Cardiac fibroblast (primary cell): ENCODE results near the gene ETFB.

Source experiments
- DNase-seq, 2 donors: peaks; one replicate each; pipeline versions ENCODE4 v3.0.0 to v3.0.0-alpha.2; 2010; ENCODE audit warnings: low read depth in 2 of 2
- H3K4me3 ChIP-seq, 2 donors: replicated peaks in 1 of 2; 1 replicate in 1 of 2; 2 replicates in 1 of 2; pipeline ENCODE4 v1.5.1; 2011; ENCODE audit warnings: low read depth in 2 of 2, low read length in 2 of 2, mild to moderate bottlenecking in 2 of 2, moderate library complexity in 1 of 2
- CTCF ChIP-seq: IDR thresholded peaks from one replicate; pipeline ENCODE4 v1.5.1; 2011; ENCODE audit warnings: low read depth, mild to moderate bottlenecking, low read length, inconsistent platforms

The ETFB gene

DNA sequence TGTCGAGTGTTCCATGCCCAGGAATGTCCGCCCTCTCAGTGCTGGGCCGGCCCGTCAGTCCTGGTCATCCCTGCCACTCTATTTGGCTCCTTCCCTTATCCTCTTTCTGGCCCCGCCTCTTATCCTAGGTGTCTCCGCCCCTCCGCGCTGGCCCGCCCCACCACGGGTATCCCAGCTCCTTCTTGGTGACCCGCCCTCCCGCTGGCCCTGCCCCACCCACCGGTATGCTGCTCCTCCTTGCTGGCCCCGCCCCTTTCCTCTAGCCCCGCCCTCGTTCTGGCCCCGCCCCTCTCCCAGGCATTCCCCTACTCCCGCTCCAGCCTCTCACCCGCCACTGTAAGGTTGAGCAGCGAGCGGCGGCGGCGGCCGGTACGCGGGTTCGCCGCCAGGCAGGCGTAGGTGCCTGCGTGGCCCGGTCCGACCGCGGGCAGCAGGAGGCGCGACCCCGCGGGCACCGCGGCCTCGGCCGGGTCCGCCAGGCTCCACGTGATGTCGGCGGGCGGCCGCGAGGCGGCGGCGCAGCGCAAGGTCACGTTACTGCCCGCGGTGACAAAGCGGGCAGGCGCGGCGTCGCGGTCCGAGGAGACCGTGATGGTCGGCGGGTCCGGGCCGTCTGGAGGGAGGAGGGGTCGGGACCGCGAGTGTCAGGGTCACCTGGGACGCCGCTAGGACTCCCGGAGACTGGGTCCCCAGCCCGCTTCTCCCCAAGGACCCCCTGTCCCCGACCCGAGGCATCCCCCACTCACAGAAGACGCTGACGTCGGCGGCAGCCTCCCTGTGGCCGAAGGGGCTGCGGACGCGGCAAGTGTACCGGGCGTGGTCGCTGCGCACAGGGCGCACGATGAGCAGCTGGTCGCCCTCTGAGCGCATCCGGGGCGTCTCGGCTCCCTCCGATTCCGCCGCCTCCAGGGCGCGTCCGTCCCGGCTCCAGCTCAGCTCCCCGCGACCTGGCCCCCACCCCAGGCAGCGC, 26.2 kb downstream of the ETFB start:
- DNase-seq = peak; percentile 98 to 99
- no peak for TF ChIP-seq CTCF
- H3K4me3 ChIP-seq = peak overlapping the region; percentile 63 to 66

DNA sequence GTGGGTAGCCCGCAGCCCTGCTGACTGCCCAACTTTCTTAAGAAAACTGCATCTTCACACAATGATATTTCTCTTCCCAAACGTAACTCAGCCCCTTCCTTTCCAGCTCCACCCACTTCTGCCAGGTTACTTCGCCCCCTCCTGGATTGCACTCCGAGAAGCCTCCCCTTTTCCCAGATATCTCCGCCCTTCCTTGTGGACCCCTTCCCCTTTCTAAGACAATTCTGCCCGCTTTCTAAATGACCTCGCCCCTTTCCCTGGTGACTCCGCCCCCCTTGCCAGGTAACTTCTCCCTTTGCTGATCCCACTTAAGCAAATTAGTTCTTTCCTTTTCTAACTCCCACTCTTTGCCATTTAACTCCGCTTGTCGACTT, 26.9 kb downstream of the ETFB start:
- TF ChIP-seq CTCF = no peak
- DNase-seq = no peak
- H3K4me3 ChIP-seq = peak overlapping the region; percentile 63 to 66

DNA sequence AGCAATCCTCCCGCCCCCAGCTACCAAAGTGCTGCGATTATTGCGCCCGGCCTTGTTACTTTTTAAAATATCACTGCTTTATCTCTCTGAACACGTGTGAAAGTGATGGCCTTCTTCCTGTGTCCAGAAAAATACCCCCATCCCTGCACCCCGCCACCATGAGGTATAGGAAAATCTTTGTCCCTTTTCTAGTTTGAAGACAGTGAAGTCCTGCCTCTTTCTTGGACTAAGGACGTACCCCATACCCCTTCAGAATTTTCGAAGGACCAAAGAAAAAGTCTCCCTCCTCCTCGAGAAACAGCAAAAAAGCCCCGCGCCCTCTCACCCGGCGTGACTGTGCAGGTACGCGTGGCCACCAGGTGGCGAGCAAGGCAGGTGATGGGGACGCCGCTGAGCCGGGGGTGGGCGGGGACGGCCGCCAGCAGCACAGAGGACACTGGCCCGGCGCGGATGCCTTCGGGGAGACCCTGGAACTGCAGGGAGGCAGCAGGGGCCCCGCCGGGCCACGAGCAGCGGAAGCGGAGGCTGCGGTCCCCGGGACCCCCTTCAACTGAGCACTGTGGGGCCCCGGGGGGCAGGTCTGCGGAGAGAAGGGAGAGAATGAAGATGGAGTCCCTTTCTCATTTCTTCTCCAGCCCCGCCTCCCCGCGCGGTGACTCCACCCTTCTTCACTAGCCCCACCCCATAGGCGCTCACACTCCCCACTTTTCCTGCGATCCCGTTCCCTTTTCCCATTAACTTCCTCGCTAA, 27.4 kb downstream of the ETFB start:
- H3K4me3 ChIP-seq = peak overlapping the region; percentile 63 to 66
- DNase-seq = peak; percentile 79 to 82
- TF ChIP-seq CTCF = peak; percentile 79

DNA sequence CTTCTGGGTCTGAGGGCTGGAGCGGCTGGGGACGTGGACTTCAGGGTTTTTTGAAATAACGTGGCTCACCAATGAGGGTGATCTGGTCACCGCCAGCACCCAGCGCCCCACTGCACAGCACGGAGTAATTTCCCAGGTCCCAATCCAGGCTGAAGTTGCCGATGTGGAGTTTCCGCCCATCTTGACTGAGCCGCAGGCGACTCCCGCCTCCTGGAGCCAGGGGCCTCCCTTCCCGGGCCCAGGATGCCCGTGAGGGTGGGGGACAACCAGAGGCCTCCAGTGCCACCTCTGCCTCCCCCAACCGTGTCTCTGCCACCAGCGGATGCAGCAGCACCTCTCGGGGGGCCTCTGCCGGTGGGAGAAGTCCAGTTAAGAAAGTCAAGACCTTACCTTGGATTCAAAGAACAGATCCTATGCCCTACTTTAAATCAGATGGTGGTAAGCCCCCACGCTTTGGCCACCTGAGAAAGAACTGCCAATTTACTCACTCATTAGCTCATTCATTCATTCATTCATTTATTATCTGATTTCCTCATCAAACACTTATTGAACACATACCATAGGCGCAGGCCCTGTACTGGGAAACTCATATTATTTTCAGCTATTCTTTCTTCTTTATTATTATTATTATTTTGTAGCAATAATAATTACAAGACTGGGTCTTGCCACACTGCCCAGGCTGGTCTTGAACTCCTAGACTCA, 28.2 kb downstream of the ETFB start:
- TF ChIP-seq CTCF = no peak
- no peak for DNase-seq
- no peak overlapping the region for H3K4me3 ChIP-seq

DNA sequence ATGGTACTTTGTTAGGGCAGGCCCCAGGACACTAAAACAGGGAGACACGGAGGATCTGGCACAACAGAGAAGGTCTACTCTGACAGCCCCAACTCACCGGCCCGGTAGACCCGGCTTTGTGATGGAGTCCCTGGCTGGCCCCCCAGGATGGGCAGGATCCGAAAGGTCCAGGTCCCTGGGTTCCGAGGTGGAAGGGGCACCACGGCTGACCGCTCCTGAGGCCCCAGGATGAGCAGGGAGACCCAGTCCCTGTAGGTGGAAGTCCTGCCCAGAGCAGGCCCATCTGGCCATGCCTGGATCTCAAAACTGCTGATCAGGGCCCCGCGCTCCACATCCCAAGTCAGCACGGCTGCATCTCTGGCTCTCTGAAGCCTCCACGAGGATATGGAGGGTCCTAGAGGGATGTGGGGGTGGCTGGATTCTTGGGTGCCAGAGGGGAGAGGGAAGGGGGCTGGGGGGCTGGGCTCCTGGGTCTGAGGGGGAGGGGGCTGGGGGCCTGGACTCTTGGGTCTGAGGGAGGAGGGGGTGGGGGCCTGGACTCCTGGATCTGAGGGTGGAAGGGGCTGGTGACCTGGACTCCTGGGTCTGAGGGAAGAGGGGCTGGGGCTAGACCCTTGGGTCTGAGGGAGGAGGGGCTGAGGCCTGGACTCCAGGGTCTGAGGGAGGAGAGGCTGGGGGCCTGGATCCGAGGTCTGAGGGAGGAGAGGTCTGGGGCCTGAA, 28.9 kb downstream of the ETFB start:
- no peak overlapping the region for H3K4me3 ChIP-seq
- no peak for DNase-seq
- no peak for TF ChIP-seq CTCF

- no peak for TF ChIP-seq CTCF
- DNase-seq = peak in 1 of 2 donors; percentile 14
- H3K4me3 ChIP-seq = no peak overlapping the region
Measured at GRCh38 chr19:51333836-51334460, 32.2 kb downstream of the ETFB start.
